ENCODE results near the gene CASP10.
"Not testable (repeated sequence)": the region's sequence is repeated elsewhere in the genome, so short reads cannot be mapped to it uniquely, and the experiment has no call there.

- TF ChIP-seq, protein P1, sequence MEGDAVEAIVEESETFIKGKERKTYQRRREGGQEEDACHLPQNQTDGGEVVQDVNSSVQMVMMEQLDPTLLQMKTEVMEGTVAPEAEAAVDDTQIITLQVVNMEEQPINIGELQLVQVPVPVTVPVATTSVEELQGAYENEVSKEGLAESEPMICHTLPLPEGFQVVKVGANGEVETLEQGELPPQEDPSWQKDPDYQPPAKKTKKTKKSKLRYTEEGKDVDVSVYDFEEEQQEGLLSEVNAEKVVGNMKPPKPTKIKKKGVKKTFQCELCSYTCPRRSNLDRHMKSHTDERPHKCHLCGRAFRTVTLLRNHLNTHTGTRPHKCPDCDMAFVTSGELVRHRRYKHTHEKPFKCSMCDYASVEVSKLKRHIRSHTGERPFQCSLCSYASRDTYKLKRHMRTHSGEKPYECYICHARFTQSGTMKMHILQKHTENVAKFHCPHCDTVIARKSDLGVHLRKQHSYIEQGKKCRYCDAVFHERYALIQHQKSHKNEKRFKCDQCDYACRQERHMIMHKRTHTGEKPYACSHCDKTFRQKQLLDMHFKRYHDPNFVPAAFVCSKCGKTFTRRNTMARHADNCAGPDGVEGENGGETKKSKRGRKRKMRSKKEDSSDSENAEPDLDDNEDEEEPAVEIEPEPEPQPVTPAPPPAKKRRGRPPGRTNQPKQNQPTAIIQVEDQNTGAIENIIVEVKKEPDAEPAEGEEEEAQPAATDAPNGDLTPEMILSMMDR (IDR thresholded peaks at IDR 0.05) = not testable (repeated sequence)
- not testable (repeated sequence) for TF ChIP-seq POLR2A, EP300 (IDR thresholded peaks at IDR 0.05)
Observed at GRCh38 chr2:201183835-201184234, 894 bp downstream of the CASP10 start.

All from tibial nerve (tissue), 4 donors.